H1 (cell line): Measurements from ENCODE around the gene ABCF2. TPM values are rescaled to one million over a fixed set of nuclear protein-coding genes. Genes with fewer than 3 reads are reported as not detected.

ENCODE experiments used
- CTCF ChIA-PET: fragments of 300-600 bp; sonication (Branson Sonifier 250); formaldehyde crosslinking; loops from one replicate; lab custom pipeline; 2021; ENCODE audit not compliant: partially characterized antibody; lab: Charles Lee
- POLR2A ChIA-PET: fragments of 300-600 bp; sonication (Branson Sonifier 250); formaldehyde crosslinking; loops from one replicate; lab custom pipeline; 2021; ENCODE audit warnings: inconsistent platforms; ENCODE audit not compliant: partially characterized antibody; lab: Charles Lee
- DNase-seq, 2 experiments: peaks; one replicate each; pipeline versions ENCODE4 v3.0.0 to v3.0.0-alpha.2; 2010 to 2022; ENCODE audit warnings: low spot score in 2 of 2, low read depth in 1 of 2, mixed read lengths in 1 of 2
- FAIRE-seq: peaks from 2 replicates; lab custom pipeline; 2011; peaks lifted over from hg19 to GRCh38; lab: Jason Lieb, UNC
- H2AFZ ChIP-seq: 2 replicates; pipeline ENCODE4 v1.8.1; 2012; ENCODE audit warnings: low read length, inconsistent platforms
- H2AK5ac ChIP-seq: 2 replicates; pipeline ENCODE4 v1.6.1; 2013; ENCODE audit warnings: low read depth, low read length
- H2BK120ac ChIP-seq: replicated peaks from 2 replicates; pipeline ENCODE3; 2013; ENCODE audit warnings: low read depth, low read length, inconsistent platforms
- H2BK12ac ChIP-seq: 2 replicates; pipeline ENCODE4 v1.6.1; 2013; ENCODE audit warnings: low read depth, low read length
- H2BK15ac ChIP-seq: 2 replicates; pipeline ENCODE4 v1.6.1; 2013; ENCODE audit warnings: low read length
- H2BK20ac ChIP-seq: 2 replicates; pipeline ENCODE4 v1.6.1; 2013; ENCODE audit warnings: low read length
- H2BK5ac ChIP-seq: 2 replicates; pipeline ENCODE4 v1.6.1; 2013; ENCODE audit warnings: low read depth, low read length
- H3K14ac ChIP-seq: 2 replicates; pipeline ENCODE4 v1.6.1; 2013; ENCODE audit warnings: inconsistent platforms; ENCODE audit not compliant: insufficient read length
- H3K18ac ChIP-seq: 2 replicates; pipeline ENCODE4 v1.6.1; 2013; ENCODE audit warnings: low read length; ENCODE audit errors: extremely low read depth
- H3K23ac ChIP-seq: 2 replicates; pipeline ENCODE4 v1.6.1; 2013; ENCODE audit warnings: inconsistent platforms; ENCODE audit not compliant: insufficient read length
- H3K23me2 ChIP-seq: 2 replicates; pipeline ENCODE4 v1.6.1; 2013; ENCODE audit warnings: low read depth, low read length
- H3K27ac ChIP-seq: 2 replicates; pipeline ENCODE4 v1.6.1; 2011; ENCODE audit warnings: low read depth, low read length, inconsistent platforms
- H3K27me3 ChIP-seq, 4 experiments: replicated peaks in 1 of 4; 1 replicate in 1 of 4; 2 replicates in 3 of 4; pipeline versions ENCODE4 v1.6.1 to v1.8.1; 2011 to 2013; ENCODE audit warnings: low read length in 3 of 4, mild to moderate bottlenecking in 3 of 4, inconsistent platforms in 2 of 4, mixed read lengths in 2 of 4, moderate library complexity in 1 of 4; ENCODE audit not compliant: control insufficient read depth in 3 of 4, insufficient read depth in 3 of 4; ENCODE audit errors: extremely low read depth in 1 of 4
- H3K36me3 ChIP-seq, 4 experiments: 2 replicates each; pipeline versions ENCODE4 v1.6.1 to v1.8.1; 2011 to 2013; ENCODE audit warnings: mild to moderate bottlenecking in 4 of 4, low read length in 3 of 4, moderate library complexity in 2 of 4, control low read depth in 1 of 4, inconsistent platforms in 1 of 4; ENCODE audit not compliant: insufficient read depth in 4 of 4, control insufficient read depth in 2 of 4
- H3K4ac ChIP-seq: replicated peaks from 2 replicates; pipeline ENCODE3; 2013; ENCODE audit warnings: low read length, low read depth, mixed read lengths, inconsistent platforms; ENCODE audit not compliant: insufficient read length
- H3K4me1 ChIP-seq, 4 experiments: replicated peaks in 1 of 4; 1 replicate in 1 of 4; 2 replicates in 3 of 4; pipeline versions ENCODE4 v1.6.1 to v1.8.1; 2011 to 2013; ENCODE audit warnings: low read length in 3 of 4, inconsistent platforms in 2 of 4, mixed read lengths in 1 of 4; ENCODE audit not compliant: insufficient read depth in 4 of 4, control insufficient read depth in 3 of 4
- H3K4me2 ChIP-seq, 2 experiments: 2 replicates each; pipeline versions ENCODE4 v1.6.1 to v1.8.1; 2011 to 2013; ENCODE audit warnings: low read depth in 2 of 2, low read length in 2 of 2, control low read depth in 1 of 2, inconsistent platforms in 1 of 2, mild to moderate bottlenecking in 1 of 2; ENCODE audit not compliant: insufficient read depth in 1 of 2
- H3K4me3 ChIP-seq, 4 experiments: fragments of 200-600, 300-600 bp in 1 of 4; sonication (generic), shearing (Covaris generic), sonication (Bioruptor Twin) in 1 of 4; 2 replicates each; pipeline versions ENCODE4 v1.5.1 to v1.8.1; 2011 to 2016; ENCODE audit warnings: low read length in 4 of 4, low read depth in 3 of 4, control low read depth in 2 of 4, inconsistent platforms in 2 of 4, mild to moderate bottlenecking in 2 of 4, mixed read lengths in 1 of 4, moderate library complexity in 1 of 4; ENCODE audit not compliant: insufficient read depth in 2 of 4; ENCODE audit errors: extremely low read depth in 1 of 4
- H3K56ac ChIP-seq: replicated peaks from 2 replicates; pipeline ENCODE3; 2013; ENCODE audit warnings: low read depth, mild to moderate bottlenecking, mixed read lengths, low read length, inconsistent platforms; ENCODE audit not compliant: insufficient read length
- H3K79me1 ChIP-seq: 2 replicates; pipeline ENCODE4 v1.6.1; 2013; ENCODE audit warnings: low read depth, low read length, control low read depth
- H3K79me2 ChIP-seq, 2 experiments: 2 replicates each; pipeline versions ENCODE4 v1.6.1 to v1.8.1; 2012 to 2013; ENCODE audit warnings: low read length in 2 of 2, mild to moderate bottlenecking in 2 of 2, inconsistent platforms in 1 of 2; ENCODE audit not compliant: insufficient read depth in 2 of 2, control insufficient read depth in 1 of 2
- H3K9ac ChIP-seq, 4 experiments: replicated peaks in 1 of 4; 1 replicate in 1 of 4; 2 replicates in 3 of 4; pipeline versions ENCODE4 v1.6.1 to v1.8.1; 2011 to 2013; ENCODE audit warnings: low read depth in 3 of 4, low read length in 3 of 4, control low read depth in 2 of 4, mild to moderate bottlenecking in 2 of 4, moderate library complexity in 2 of 4, inconsistent platforms in 1 of 4; ENCODE audit errors: extremely low read depth in 1 of 4
- H3K9me3 ChIP-seq, 2 experiments: 2 replicates each; pipeline versions ENCODE4 v1.6.1 to v1.8.1; 2012 to 2013; ENCODE audit warnings: mild to moderate bottlenecking in 2 of 2, moderate library complexity in 2 of 2, control low read depth in 1 of 2, inconsistent platforms in 1 of 2, low read depth in 1 of 2, low read length in 1 of 2, mixed read lengths in 1 of 2; ENCODE audit not compliant: insufficient read depth in 2 of 2
- H4K20me1 ChIP-seq, 2 experiments: replicated peaks in 1 of 2; 2 replicates each; pipeline versions ENCODE3 to v1.8.1; 2011 to 2013; ENCODE audit warnings: inconsistent platforms in 2 of 2, low read length in 2 of 2, mild to moderate bottlenecking in 1 of 2; ENCODE audit not compliant: insufficient read depth in 2 of 2, control insufficient read depth in 1 of 2
- H4K5ac ChIP-seq: 2 replicates; pipeline ENCODE4 v1.6.1; 2013; ENCODE audit warnings: low read length, low read depth, mixed read lengths, inconsistent platforms; ENCODE audit not compliant: insufficient read length
- H4K8ac ChIP-seq: 2 replicates; pipeline ENCODE4 v1.8.0; 2013; ENCODE audit warnings: mild to moderate bottlenecking, moderate library complexity, low read length, inconsistent platforms; ENCODE audit not compliant: insufficient read depth; ENCODE audit errors: extremely low read depth
- H4K91ac ChIP-seq: replicated peaks from 2 replicates; pipeline ENCODE3; 2013; ENCODE audit warnings: low read length, mixed read lengths, inconsistent platforms; ENCODE audit not compliant: insufficient read length
- GABPA ChIP-seq: IDR thresholded peaks from 2 replicates; pipeline ENCODE4 v1.6.1; 2011; ENCODE audit warnings: mild to moderate bottlenecking, low read length, moderate library complexity, borderline replicate concordance; ENCODE audit not compliant: insufficient read depth
- GTF2F1 ChIP-seq: IDR thresholded peaks from 2 replicates; pipeline ENCODE4 v1.6.1; 2012; ENCODE audit warnings: low read depth, low read length, improper control_type of control experiment, borderline replicate concordance
- MAFK ChIP-seq: IDR thresholded peaks from 2 replicates; pipeline ENCODE4 v1.6.1; 2012; ENCODE audit warnings: low read depth, mild to moderate bottlenecking, improper control_type of control experiment, low read length
- POU5F1 ChIP-seq: IDR thresholded peaks from 2 replicates; pipeline ENCODE4 v1.6.1; 2011; ENCODE audit warnings: low read depth, mild to moderate bottlenecking, low read length, moderate library complexity
- WGBS, 2 experiments: shearing (Covaris generic) in 1 of 2; methylation state at CpG; one replicate each; pipeline versions ENCODE4 v1.1.6 to v1.1.7; 2013 to 2015; ENCODE audit warnings: low lambda C conversion rate in 2 of 2, mixed read lengths in 2 of 2, inconsistent platforms in 1 of 2, low coverage in 1 of 2, missing lambda C conversion rate in 1 of 2; ENCODE audit not compliant: insufficient replicate concordance in 2 of 2, insufficient coverage in 1 of 2, insufficient read length in 1 of 2; ENCODE audit errors: extremely low coverage in 1 of 2, missing lambda C conversion rate in 1 of 2; 5-methylcytosine and 5-hydroxymethylcytosine counted together
- polyA plus RNA-seq, 7 experiments: library from polyadenylated mRNA; depleted of rRNA in 3 of 7; stranded (reverse) in 5 of 7; unstranded in 2 of 7; fragments of >200 nt in 5 of 7; fragments of 200-250 nt in 2 of 7; gene quantifications; 1 replicate in 5 of 7; 2 replicates in 1 of 7; 4 replicates in 1 of 7; pipeline versions ENCODE4 v1.2.1 to v1.2.3, GENCODE V29; 2011 to 2013; ENCODE audit warnings: missing spikeins in 2 of 7, mixed read lengths in 2 of 7
- total RNA-seq: library from RNA; stranded (reverse); fragmentation: NEBNext Ultra II Directional; extraction: Animal tissue kit (Norgen Biotek cat#: 25700); gene quantifications from 2 replicates; pipeline ENCODE4 v1.2.1, GENCODE V29; 2021

ABCF2 gene
- total and polyA plus RNA-seq, 2 of the 8 experiments (the other 6 are each of a cell fraction or from before 2014, with no cell fraction given) = 28.0 to 55.0 TPM

- Histone ChIP-seq H4K91ac (no peak overlapping the region), H3K18ac (no peak overlapping the region), H2BK15ac (no peak overlapping the region), H3K4ac (no peak overlapping the region), H2AFZ (no peak overlapping the region), H3K23me2 (no peaks in the 10 kb centered on the region), H3K79me2 (no peaks in the 10 kb centered on the region), H2BK20ac (no peak overlapping the region), H3K56ac (no peak overlapping the region), H2BK12ac (no peak overlapping the region), H3K4me2 (no peak overlapping the region), H3K36me3 (no peaks in the 10 kb centered on the region), H3K9me3 (no peaks in the 10 kb centered on the region), H3K9ac (no peak overlapping the region), H4K8ac (no peak overlapping the region), H2BK5ac (no peak overlapping the region), H2BK120ac (no peak overlapping the region), H3K14ac (no peak overlapping the region), H4K5ac (no peak overlapping the region), H3K27ac (no peak overlapping the region), H3K27me3 (peaks cover 0 to 3% (median 0%) of the 10 kb centered on the region in 4 experiments; a peak in 2 of 7 replicates), H3K23ac (no peak overlapping the region), H3K4me1 (peaks cover 0 to 6% (median 2%) of the 10 kb centered on the region in 4 experiments; a peak in 4 of 7 replicates), H3K79me1 (no peaks in the 10 kb centered on the region), H4K20me1 (peaks cover 3% of the 10 kb centered on the region in 2 experiments), H2AK5ac (no peak overlapping the region), H3K4me3 (no peak overlapping the region)
- ChIA-PET CTCF (interaction anchor here (0.7 to 3.1 kb wide), 8 partner anchors 8 to 110 kb away, joined by 3 to 13 read pairs (median 4); no protein-coding TSS in a partner anchor), POLR2A (no interaction called here)
- DNase-seq (no peak), FAIRE-seq (no peak)
- WGBS, 2 experiments = 75% methylated on average over 6 of the region's 6 CpGs; no CpG with 5 or more reads in 1 of the 2 experiments
- TF ChIP-seq GTF2F1 (no peak), GABPA (no peak), MAFK (no peak), POU5F1 (no peak)
Observed at GRCh38 chr7:151205730-151206129, 21.3 kb downstream of the ABCF2 start.
